Sigmoid colon (tissue), 4 donors: ENCODE data around the gene ALDH4A1.

Source experiments
- CTCF ChIP-seq, 4 experiments: fragments of 450-650 bp in 3 of 4; fragments of 200-600 bp in 1 of 4; IDR thresholded peaks; one replicate each; pipeline ENCODE4 v1.5.1; 2016 to 2019; ENCODE audit warnings: antibody characterized with exemption in 4 of 4, mild to moderate bottlenecking in 3 of 4, moderate library complexity in 2 of 4
- POLR2A ChIP-seq, 2 donors: fragments of 450-650 bp; IDR thresholded peaks; one replicate each; pipeline ENCODE4 v1.6.1; 2016; ENCODE audit warnings: antibody characterized with exemption in 2 of 2, mild to moderate bottlenecking in 2 of 2, moderate library complexity in 2 of 2
- POLR2AphosphoS5 ChIP-seq, 4 donors: sonication (generic); formaldehyde crosslinking; IDR thresholded peaks; one replicate each; pipeline ENCODE4 v1.6.1; 2017; ENCODE audit warnings: antibody characterized with exemption in 4 of 4

- TF ChIP-seq POLR2AphosphoS5 (IDR thresholded peaks at IDR 0.05) (no peak), CTCF (IDR thresholded peaks at IDR 0.05) (peak; percentile 20 to 79 (median 60)), POLR2A (IDR thresholded peaks at IDR 0.05) (no peak)
Observed at GRCh38 chr1:18875107-18875795, 27.1 kb downstream of the ALDH4A1 start.
